SK-N-MC (cell line): ENCODE measurements around the gene KAZN.

Source experiments
- EZH2 ChIP-seq: fragments of 200-600 bp; sonication (generic); IDR thresholded peaks from one replicate; pipeline ENCODE4 v1.6.1; 2017; ENCODE audit warnings: antibody characterized with exemption
- FOXP2 ChIP-seq: optimal IDR thresholded peaks from 2 replicates; pipeline ENCODE3; 2011; ENCODE audit warnings: mild to moderate bottlenecking, moderate library complexity; ENCODE audit not compliant: insufficient read depth; ENCODE audit errors: extremely low read length, control extremely low read depth
- POLR2AphosphoS5 ChIP-seq: IDR thresholded peaks from 2 replicates; pipeline ENCODE4 v1.6.1; 2012; ENCODE audit warnings: mild to moderate bottlenecking, low read depth, low read length, borderline replicate concordance

- TF ChIP-seq EZH2 (no peak), POLR2AphosphoS5 (no peak), FOXP2 (no peak)
Observed at GRCh38 chr1:15094719-15095495, 496.4 kb downstream of the KAZN start.
